A549 (cell line): ENCODE results near the gene NR2F1. TPM values are rescaled to one million over a fixed set of nuclear protein-coding genes. Genes with fewer than 3 reads are reported as not detected.

Experiments
- ATAC-seq, 2 experiments: fragments of 200-7000 bp in 1 of 2; fragments of >200 bp in 1 of 2; cut with Nextera tagmentation in 1 of 2; cut with Tn5 transposase in 1 of 2; 3 replicates each; pipeline versions ENCODE4 v1.8.0 to v1.9.1; 2018 to 2020; ENCODE audit warnings: mild to moderate bottlenecking in 1 of 2, moderate library complexity in 1 of 2
- CTCF ChIA-PET: fragments of 300-600 bp; sonication (Branson Sonifier 250); formaldehyde crosslinking; extraction: SDS; loops from one replicate; lab custom pipeline; 2021; ENCODE audit warnings: antibody characterized with exemption, inconsistent platforms; lab: Yijun Ruan, JAX
- POLR2A ChIA-PET: fragments of 350-600 bp; formaldehyde crosslinking; extraction: SDS; loops from one replicate; lab custom pipeline; 2021; ENCODE audit warnings: antibody characterized with exemption, inconsistent platforms; lab: Yijun Ruan, JAX
- DNase-seq, 2 experiments: peaks; one replicate each; pipeline versions ENCODE4 v3.0.0 to v3.0.0-alpha.2; 2011 to 2016; ENCODE audit warnings: low read depth in 1 of 2, low spot score in 1 of 2
- FAIRE-seq: peaks from 2 replicates; lab custom pipeline; 2011; peaks lifted over from hg19 to GRCh38; lab: Jason Lieb, UNC
- H3K27ac ChIP-seq, 2 experiments: fragments of >200 bp; sonication (Bioruptor Twin); formaldehyde crosslinking; 3 replicates each; pipeline ENCODE4 v1.5.1; 2016 to 2017
- H3K4me1 ChIP-seq: fragments of >200 bp; sonication (Bioruptor Twin); formaldehyde crosslinking; 3 replicates; pipeline ENCODE4 v1.6.1; 2016
- H3K4me2 ChIP-seq: fragments of >200 bp; sonication (Bioruptor Twin); formaldehyde crosslinking; 3 replicates; pipeline ENCODE4 v1.6.1; 2016
- H3K4me3 ChIP-seq: fragments of >200 bp; sonication (Bioruptor Twin); formaldehyde crosslinking; 3 replicates; pipeline ENCODE4 v1.5.1; 2016
- H3K9me3 ChIP-seq: fragments of >200 bp; sonication (Bioruptor Twin); formaldehyde crosslinking; 3 replicates; pipeline ENCODE4 v1.6.1; 2016
- CHD2 ChIP-seq: fragments of 150-350 bp; IDR thresholded peaks from 2 replicates; pipeline ENCODE4 v1.6.1; 2014; ENCODE audit warnings: low read length; ENCODE audit not compliant: partially characterized antibody
- CHD4 ChIP-seq: fragments of 200-600 bp; sonication (generic); IDR thresholded peaks from 2 replicates; pipeline ENCODE4 v1.6.1; 2016; ENCODE audit warnings: antibody characterized with exemption, mild to moderate bottlenecking, borderline replicate concordance
- EHMT2 ChIP-seq: fragments of 200-600 bp; sonication (generic); IDR thresholded peaks from 2 replicates; pipeline ENCODE4 v1.6.1; 2016; ENCODE audit warnings: antibody characterized with exemption, low read depth, mild to moderate bottlenecking, moderate library complexity
- EP300 ChIP-seq, 2 experiments: fragments of >200 bp; sonication (Bioruptor Twin); formaldehyde crosslinking; IDR thresholded peaks; 2 replicates in 1 of 2; 3 replicates in 1 of 2; pipeline ENCODE4 v1.6.1; 2016 to 2017
- FOXS1 ChIP-seq: fragments of 250-450 bp; sonication (Bioruptor Pico); IDR thresholded peaks from 2 replicates; pipeline ENCODE4 v1.5.0; 2020; ENCODE audit warnings: mild to moderate bottlenecking, moderate library complexity
- GATA3 ChIP-seq: IDR thresholded peaks from 2 replicates; pipeline ENCODE4 v1.6.1; 2012; ENCODE audit warnings: borderline replicate concordance
- HOXA7 ChIP-seq: fragments of 250-450 bp; sonication (Bioruptor Pico); IDR thresholded peaks from 2 replicates; pipeline ENCODE4 v1.5.0; 2020; ENCODE audit warnings: mild to moderate bottlenecking, moderate library complexity
- HOXB13 ChIP-seq: fragments of 250-450 bp; sonication (Bioruptor Pico); IDR thresholded peaks from 2 replicates; pipeline ENCODE4 v1.5.0; 2020; ENCODE audit warnings: low read depth, mild to moderate bottlenecking, moderate library complexity
- JUNB ChIP-seq: fragments of >200 bp; sonication (Bioruptor Twin); formaldehyde crosslinking; IDR thresholded peaks from 2 replicates; pipeline ENCODE4 v1.6.1; 2016
- KDM1A ChIP-seq: fragments of 200-600 bp; sonication (generic); IDR thresholded peaks from 2 replicates; pipeline ENCODE4 v1.6.1; 2016; ENCODE audit warnings: low read depth, mild to moderate bottlenecking
- KDM5A ChIP-seq: fragments of 200-600 bp; sonication (generic); IDR thresholded peaks from 2 replicates; pipeline ENCODE4 v1.6.1; 2016; ENCODE audit warnings: antibody characterized with exemption, mild to moderate bottlenecking
- MYC ChIP-seq: IDR thresholded peaks from 2 replicates; pipeline ENCODE4 v1.6.1; 2012; ENCODE audit warnings: mild to moderate bottlenecking, inconsistent platforms, low read length, improper control_type of control experiment, borderline replicate concordance
- NFE2L2 ChIP-seq: fragments of 150-350 bp; conservative IDR thresholded peaks from 2 replicates; pipeline ENCODE4 v1.6.1; 2014; ENCODE audit warnings: low read length
- PBX3 ChIP-seq: IDR thresholded peaks from 2 replicates; pipeline ENCODE4 v1.6.1; 2012
- POLR2A ChIP-seq: IDR thresholded peaks from 2 replicates; pipeline ENCODE4 v1.6.1; 2012; ENCODE audit warnings: mild to moderate bottlenecking, low read length
- RAD21 ChIP-seq, 2 experiments: fragments of >200 bp in 1 of 2; sonication (Bioruptor Twin) in 1 of 2; formaldehyde crosslinking in 1 of 2; IDR thresholded peaks in 1 of 2; conservative IDR thresholded peaks in 1 of 2; 2 replicates in 1 of 2; 3 replicates in 1 of 2; pipeline ENCODE4 v1.6.1; 2012 to 2018; ENCODE audit warnings: inconsistent platforms in 1 of 2
- RCOR1 ChIP-seq: fragments of 150-350 bp; IDR thresholded peaks from 2 replicates; pipeline ENCODE4 v1.6.1; 2014; ENCODE audit warnings: antibody characterized with exemption, low read length, low read depth
- SREBF2 ChIP-seq: fragments of 450-650 bp; IDR thresholded peaks from 2 replicates; pipeline ENCODE4 v1.6.1; 2014; ENCODE audit warnings: mild to moderate bottlenecking, moderate library complexity
- TFCP2L1 ChIP-seq: fragments of 250-450 bp; sonication (Bioruptor Pico); IDR thresholded peaks from 2 replicates; pipeline ENCODE4 v1.5.0; 2021; ENCODE audit warnings: mild to moderate bottlenecking
- TP53 ChIP-seq: fragments of 250-450 bp; sonication (Bioruptor Pico); IDR thresholded peaks from 2 replicates; pipeline ENCODE4 v1.5.0; 2021; ENCODE audit warnings: mild to moderate bottlenecking, moderate library complexity
- WGBS: methylation state at CpG from one replicate; pipeline ENCODE4 v1.1.6; 2017; ENCODE audit errors: missing lambda C conversion rate; 5-methylcytosine and 5-hydroxymethylcytosine counted together
- polyA plus RNA-seq, 4 experiments: library from polyadenylated mRNA; depleted of rRNA in 3 of 4; stranded (reverse); fragments of >200 nt; fragmentation: RNase III in 1 of 4; extraction: RNeasy Plus Mini Kit Qiagen cat#74134 plus additional on column Dnase treatment in 1 of 4; gene quantifications; 2 replicates in 3 of 4; 3 replicates in 1 of 4; pipeline ENCODE4 v1.2.3, GENCODE V29; 2011 to 2017
- TF ChIP-seq, protein P1 (sequence below): IDR thresholded peaks from 2 replicates; pipeline ENCODE4 v1.6.1; 2012
- TF ChIP-seq, protein P2 (sequence below): fragments of >200 bp; sonication (Bioruptor Twin); formaldehyde crosslinking; IDR thresholded peaks from 2 replicates; pipeline ENCODE4 v1.6.1; 2016
- TF ChIP-seq, protein P3 (sequence below): fragments of >200 bp; sonication (Bioruptor Twin); formaldehyde crosslinking; IDR thresholded peaks from 3 replicates; pipeline ENCODE4 v1.5.1; 2016

The NR2F1 gene
- polyA plus RNA-seq, 2 of the 4 experiments (the other 2 are of a cell fraction): 5.0 to 5.2 TPM

GRCh38 chr5:93589152-93589828 is 6.3 kb downstream of the NR2F1 start:
- DNase-seq (no peak), FAIRE-seq (no peak), ATAC-seq (no peak)
- H3K4me3 ChIP-seq: no peak overlapping the region
- ChIA-PET CTCF (interaction anchor here (2.2 kb wide), 1 partner anchor 19 kb away, joined by 9 read pairs; no protein-coding TSS in a partner anchor), POLR2A (no interaction called here)
- 0 out of 3 replicates have a peak, but pooled peaks cover 2% of the 10 kb centered on the region for H3K4me1 ChIP-seq
- no peaks in the 10 kb centered on the region for H3K9me3 ChIP-seq
- 85% methylated on average over 6 of the region's 6 CpGs for WGBS
- H3K27ac ChIP-seq: no peak overlapping the region
- TF ChIP-seq, protein P1, sequence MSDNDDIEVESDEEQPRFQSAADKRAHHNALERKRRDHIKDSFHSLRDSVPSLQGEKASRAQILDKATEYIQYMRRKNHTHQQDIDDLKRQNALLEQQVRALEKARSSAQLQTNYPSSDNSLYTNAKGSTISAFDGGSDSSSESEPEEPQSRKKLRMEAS: no peak
- no peak for TF ChIP-seq CHD4
- no peak for TF ChIP-seq HOXB13 (CRISPR knock-in tag)
- no peak for TF ChIP-seq RCOR1
- no peak for TF ChIP-seq CHD2
- no peak for TF ChIP-seq EP300 (IDR thresholded peaks at IDR 0.05)
- TF ChIP-seq EHMT2: no peak
- no peak for TF ChIP-seq KDM5A
- no peak for TF ChIP-seq GATA3
- TF ChIP-seq HOXA7 (CRISPR knock-in tag): no peak
- TF ChIP-seq NFE2L2: no peak
- no peak for TF ChIP-seq JUNB
- TF ChIP-seq FOXS1: no peak
- TF ChIP-seq, protein P2, sequence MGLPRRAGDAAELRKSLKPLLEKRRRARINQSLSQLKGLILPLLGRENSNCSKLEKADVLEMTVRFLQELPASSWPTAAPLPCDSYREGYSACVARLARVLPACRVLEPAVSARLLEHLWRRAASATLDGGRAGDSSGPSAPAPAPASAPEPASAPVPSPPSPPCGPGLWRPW: no peak
- no peak for TF ChIP-seq TFCP2L1 (CRISPR knock-in tag)
- no peak for TF ChIP-seq MYC
- no peak overlapping the region for H3K4me2 ChIP-seq

DNA sequence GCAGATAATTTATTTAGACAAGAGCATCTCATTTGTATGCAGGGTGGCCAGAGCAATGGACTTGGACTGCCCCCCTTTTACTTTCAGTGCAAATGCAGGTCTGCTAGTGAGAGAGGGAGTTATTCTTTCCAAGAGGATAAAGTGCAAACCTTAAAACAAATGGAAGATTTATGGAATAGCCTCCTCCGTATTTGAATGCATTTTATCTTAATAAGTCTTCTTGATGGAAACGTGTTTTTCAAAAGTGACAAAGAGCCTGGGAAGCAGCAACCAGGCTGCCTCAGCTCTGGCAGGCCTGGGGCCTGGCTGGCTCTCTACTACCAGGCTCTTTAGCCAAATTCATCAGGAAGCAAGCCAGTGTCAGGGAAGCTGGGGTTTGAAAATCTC is 6.8 kb downstream of the NR2F1 start:
- CTCF ChIA-PET: interaction anchor here (2.2 kb wide), 1 partner anchor 18 kb away, joined by 9 read pairs; no protein-coding TSS in a partner anchor
- Histone ChIP-seq H3K4me3 (no peak overlapping the region), H3K4me1 (0 out of 3 replicates have a peak, but pooled peaks cover 2% of the 10 kb centered on the region), H3K4me2 (no peak overlapping the region), H3K9me3 (no peaks in the 10 kb centered on the region), H3K27ac (no peak overlapping the region)
- TF ChIP-seq, protein P3, sequence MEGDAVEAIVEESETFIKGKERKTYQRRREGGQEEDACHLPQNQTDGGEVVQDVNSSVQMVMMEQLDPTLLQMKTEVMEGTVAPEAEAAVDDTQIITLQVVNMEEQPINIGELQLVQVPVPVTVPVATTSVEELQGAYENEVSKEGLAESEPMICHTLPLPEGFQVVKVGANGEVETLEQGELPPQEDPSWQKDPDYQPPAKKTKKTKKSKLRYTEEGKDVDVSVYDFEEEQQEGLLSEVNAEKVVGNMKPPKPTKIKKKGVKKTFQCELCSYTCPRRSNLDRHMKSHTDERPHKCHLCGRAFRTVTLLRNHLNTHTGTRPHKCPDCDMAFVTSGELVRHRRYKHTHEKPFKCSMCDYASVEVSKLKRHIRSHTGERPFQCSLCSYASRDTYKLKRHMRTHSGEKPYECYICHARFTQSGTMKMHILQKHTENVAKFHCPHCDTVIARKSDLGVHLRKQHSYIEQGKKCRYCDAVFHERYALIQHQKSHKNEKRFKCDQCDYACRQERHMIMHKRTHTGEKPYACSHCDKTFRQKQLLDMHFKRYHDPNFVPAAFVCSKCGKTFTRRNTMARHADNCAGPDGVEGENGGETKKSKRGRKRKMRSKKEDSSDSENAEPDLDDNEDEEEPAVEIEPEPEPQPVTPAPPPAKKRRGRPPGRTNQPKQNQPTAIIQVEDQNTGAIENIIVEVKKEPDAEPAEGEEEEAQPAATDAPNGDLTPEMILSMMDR: no peak
- TF ChIP-seq NFE2L2 (no peak), KDM1A (no peak), EP300 (IDR thresholded peaks at IDR 0.05) (no peak), POLR2A (no peak), PBX3 (no peak), RAD21 (conservative IDR thresholded peaks at IDR 0.05 in 1 of 2, IDR thresholded peaks at IDR 0.05 in 1 of 2) (0 out of 5 replicates have a peak, but pooled peaks of 1 of the 2 experiments have one; percentile 5)
- FAIRE-seq (no peak), DNase-seq (no peak), ATAC-seq (no peak)
- 87% methylated on average over 2 of the region's 2 CpGs for WGBS
- POLR2A ChIA-PET: no interaction called here

DNA sequence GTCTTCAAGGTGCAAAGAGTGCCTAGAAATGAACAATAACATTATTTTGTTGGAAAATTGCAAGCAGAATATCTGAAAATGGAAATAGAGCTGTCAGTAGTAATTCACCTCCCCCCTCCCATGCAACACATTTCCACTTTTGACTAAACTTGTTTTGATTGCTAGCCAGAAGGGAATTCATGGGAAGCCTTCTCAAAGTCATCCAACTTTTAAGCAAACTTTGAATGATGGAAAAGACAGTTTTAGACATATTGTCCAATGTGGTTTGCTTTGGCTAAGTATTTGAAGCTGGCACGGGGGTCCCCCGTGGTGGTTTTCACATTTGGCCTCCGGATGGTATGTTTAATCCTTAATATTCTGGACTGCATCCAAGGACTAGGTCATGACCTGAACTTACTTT is 7.5 kb downstream of the NR2F1 start:
- no peak overlapping the region for H3K4me2 ChIP-seq
- ATAC-seq: no peak

More for the DNA sequence above, 7.5 kb downstream of the NR2F1 start:
- Histone ChIP-seq H3K27ac (no peak overlapping the region), H3K4me3 (no peak overlapping the region), H3K4me1 (0 out of 3 replicates have a peak, but pooled peaks cover 2% of the 10 kb centered on the region), H3K9me3 (no peaks in the 10 kb centered on the region)
- TF ChIP-seq TFCP2L1 (CRISPR knock-in tag) (no peak), SREBF2 (no peak), HOXB13 (CRISPR knock-in tag) (no peak), TP53 (CRISPR knock-in tag) (no peak)
- FAIRE-seq (no peak), DNase-seq (no peak)
- ChIA-PET POLR2A (no interaction called here), CTCF (interaction anchor here (2.2 kb wide), 1 partner anchor 17 kb away, joined by 9 read pairs; no protein-coding TSS in a partner anchor)
- WGBS: 77% methylated on average over 3 of the region's 3 CpGs
